Measurements from ENCODE around the gene CFAP210. TPM values are rescaled to one million over a fixed set of nuclear protein-coding genes. Genes with fewer than 3 reads are reported as not detected.

CFAP210 gene
- total RNA-seq, 1 experiment from 2014 or later = not detected

GRCh38 chr2:169732075-169732474, 37.9 kb upstream of the CFAP210 start:
- peaks cover 6 to 30% of the 10 kb centered on the region in 2 experiments; a peak in 3 of 4 replicates for H3K4me1 ChIP-seq (ENCODE audit: control insufficient read depth in 1 of 2, insufficient read depth in 2 of 2, low read length in 2 of 2)
- no TSS peak for BruUV-seq (replicated peaks)
- ATAC-seq = no peak

More at GRCh38 chr2:169732075-169732474, 37.9 kb upstream of the CFAP210 start:
- no peak for DNase-seq (ENCODE audit: low read depth, low spot score)
- ChIA-PET CTCF (no interaction called here), POLR2A (no interaction called here), RAD21 (ENCODE audit: low non-redundant PET in 1 of 2, low total read pairs in 2 of 2, uncharacterized antibody in 2 of 2, unreplicated experiment in 2 of 2) (no interaction called here)
- H3K9me3 ChIP-seq (ENCODE audit: control insufficient read depth in 1 of 2, insufficient read depth in 1 of 2, low read depth in 1 of 2, low read length in 2 of 2) = no peaks in the 10 kb centered on the region
- no peak overlapping the region for H3K4me2 ChIP-seq (ENCODE audit: low read length)
- TF ChIP-seq JUND (IDR thresholded peaks at IDR 0.05) (no peak), SP1 (IDR thresholded peaks at IDR 0.05; ENCODE audit: low read depth) (no peak), CTCF (IDR thresholded peaks at IDR 0.05 in 2 of 3, conservative IDR thresholded peaks at IDR 0.05 in 1 of 3; ENCODE audit: borderline replicate concordance in 1 of 3, insufficient read depth in 1 of 3, low read depth in 2 of 3, low read length in 2 of 3) (no peak), YY1 (IDR thresholded peaks at IDR 0.05; ENCODE audit: extremely low read depth, insufficient replicate concordance, low read depth, low read length) (no peak), REST (IDR thresholded peaks at IDR 0.05; ENCODE audit: low read depth) (no peak), ELF1 (IDR thresholded peaks at IDR 0.05; ENCODE audit: borderline replicate concordance, low read depth) (no peak), CBX3 (IDR thresholded peaks at IDR 0.05; ENCODE audit: low read depth) (no peak), RAD21 (IDR thresholded peaks at IDR 0.05; ENCODE audit: low read depth) (no peak), EZH2phosphoT487 (IDR thresholded peaks at IDR 0.05; ENCODE audit: borderline replicate concordance) (no peak), FOSL1 (IDR thresholded peaks at IDR 0.05; ENCODE audit: low read depth) (no peak), POLR2AphosphoS5 (IDR thresholded peaks at IDR 0.05; ENCODE audit: low read depth, low read length) (no peak), POLR2A (IDR thresholded peaks at IDR 0.05; ENCODE audit: borderline replicate concordance, extremely low read depth, insufficient read depth, insufficient read length) (no peak), EGR1 (IDR thresholded peaks at IDR 0.05; ENCODE audit: low read depth) (no peak), TCF7L2 (IDR thresholded peaks at IDR 0.05; ENCODE audit: borderline replicate concordance, extremely low read depth, insufficient read depth, insufficient read length) (no peak), CEBPB (IDR thresholded peaks at IDR 0.05; ENCODE audit: low read depth) (no peak), MAX (IDR thresholded peaks at IDR 0.05) (no peak), ZNF274 (IDR thresholded peaks at IDR 0.05; ENCODE audit: low read depth, low read length) (no peak), EZH2 (IDR thresholded peaks at IDR 0.05) (no peak), ZBTB33 (IDR thresholded peaks at IDR 0.05; ENCODE audit: extremely low read depth, insufficient replicate concordance, low read length) (no peak), SRF (IDR thresholded peaks at IDR 0.05; ENCODE audit: low read depth) (no peak)
- H3K9me2 ChIP-seq (ENCODE audit: insufficient read depth) = no peaks in the 10 kb centered on the region
- peaks cover 0 to 10% of the 10 kb centered on the region in 2 experiments; a peak in 1 of 4 replicates for H3K36me3 ChIP-seq (ENCODE audit: control insufficient read depth in 1 of 2, insufficient read depth in 2 of 2, low read length in 2 of 2)
- no peak overlapping the region for H3K27ac ChIP-seq (ENCODE audit: low read depth, low read length)
- H3K27me3 ChIP-seq (ENCODE audit: insufficient read depth, low read length) = no peaks in the 10 kb centered on the region
- no peak overlapping the region for H3K9ac ChIP-seq (ENCODE audit: low read length)
- H3K4me3 ChIP-seq (replicated peaks in 1 of 2; ENCODE audit: low read depth in 1 of 2, low read length in 2 of 2) = no peak overlapping the region
- no peaks in the 10 kb centered on the region for H4K20me1 ChIP-seq (ENCODE audit: insufficient read depth)
- peaks cover 29% of the 10 kb centered on the region for H3K79me2 ChIP-seq (ENCODE audit: insufficient read depth, low read length)
- no peak overlapping the region for H2AFZ ChIP-seq (ENCODE audit: low read depth, low read length, poor library complexity, severe bottlenecking)
- intact Hi-C loops (cut with micrococcal nuclease) = no loop called here

Measured in HCT116 (cell line).